T47D (cell line): Measurements from ENCODE around the gene SPEF2.
A peak's percentile ranks its signal among the peaks of the same experiment; 100 is the strongest.

Experiments
- DNase-seq, 2 experiments: peaks; one replicate each; pipeline versions ENCODE4 v3.0.0 to v3.0.0-alpha.2; 2011 to 2012; ENCODE audit warnings: low read depth in 1 of 2, low spot score in 1 of 2
- JUND ChIP-seq: IDR thresholded peaks from 2 replicates; pipeline ENCODE4 v1.6.1; 2012; ENCODE audit warnings: low read depth
- in situ Hi-C: cut with HindIII; loops from 2 replicates; pipeline ENCODE4 v1.10.0; 2016; ENCODE audit warnings: low sequenced_read_pairs, low pct_unique_long_range_greater_than_20kb

The SPEF2 gene, protein sequence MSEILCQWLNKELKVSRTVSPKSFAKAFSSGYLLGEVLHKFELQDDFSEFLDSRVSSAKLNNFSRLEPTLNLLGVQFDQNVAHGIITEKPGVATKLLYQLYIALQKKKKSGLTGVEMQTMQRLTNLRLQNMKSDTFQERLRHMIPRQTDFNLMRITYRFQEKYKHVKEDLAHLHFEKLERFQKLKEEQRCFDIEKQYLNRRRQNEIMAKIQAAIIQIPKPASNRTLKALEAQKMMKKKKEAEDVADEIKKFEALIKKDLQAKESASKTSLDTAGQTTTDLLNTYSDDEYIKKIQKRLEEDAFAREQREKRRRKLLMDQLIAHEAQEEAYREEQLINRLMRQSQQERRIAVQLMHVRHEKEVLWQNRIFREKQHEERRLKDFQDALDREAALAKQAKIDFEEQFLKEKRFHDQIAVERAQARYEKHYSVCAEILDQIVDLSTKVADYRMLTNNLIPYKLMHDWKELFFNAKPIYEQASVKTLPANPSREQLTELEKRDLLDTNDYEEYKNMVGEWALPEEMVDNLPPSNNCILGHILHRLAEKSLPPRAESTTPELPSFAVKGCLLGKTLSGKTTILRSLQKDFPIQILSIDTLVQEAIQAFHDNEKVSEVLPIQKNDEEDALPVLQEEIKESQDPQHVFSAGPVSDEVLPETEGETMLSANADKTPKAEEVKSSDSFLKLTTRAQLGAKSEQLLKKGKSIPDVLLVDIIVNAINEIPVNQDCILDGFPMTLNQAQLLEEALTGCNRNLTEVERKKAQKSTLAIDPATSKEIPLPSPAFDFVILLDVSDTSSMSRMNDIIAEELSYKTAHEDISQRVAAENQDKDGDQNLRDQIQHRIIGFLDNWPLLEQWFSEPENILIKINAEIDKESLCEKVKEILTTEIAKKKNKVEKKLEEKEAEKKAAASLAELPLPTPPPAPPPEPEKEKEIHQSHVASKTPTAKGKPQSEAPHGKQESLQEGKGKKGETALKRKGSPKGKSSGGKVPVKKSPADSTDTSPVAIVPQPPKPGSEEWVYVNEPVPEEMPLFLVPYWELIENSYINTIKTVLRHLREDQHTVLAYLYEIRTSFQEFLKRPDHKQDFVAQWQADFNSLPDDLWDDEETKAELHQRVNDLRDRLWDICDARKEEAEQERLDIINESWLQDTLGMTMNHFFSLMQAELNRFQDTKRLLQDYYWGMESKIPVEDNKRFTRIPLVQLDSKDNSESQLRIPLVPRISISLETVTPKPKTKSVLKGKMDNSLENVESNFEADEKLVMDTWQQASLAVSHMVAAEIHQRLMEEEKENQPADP (N-terminal part only)

DNA sequence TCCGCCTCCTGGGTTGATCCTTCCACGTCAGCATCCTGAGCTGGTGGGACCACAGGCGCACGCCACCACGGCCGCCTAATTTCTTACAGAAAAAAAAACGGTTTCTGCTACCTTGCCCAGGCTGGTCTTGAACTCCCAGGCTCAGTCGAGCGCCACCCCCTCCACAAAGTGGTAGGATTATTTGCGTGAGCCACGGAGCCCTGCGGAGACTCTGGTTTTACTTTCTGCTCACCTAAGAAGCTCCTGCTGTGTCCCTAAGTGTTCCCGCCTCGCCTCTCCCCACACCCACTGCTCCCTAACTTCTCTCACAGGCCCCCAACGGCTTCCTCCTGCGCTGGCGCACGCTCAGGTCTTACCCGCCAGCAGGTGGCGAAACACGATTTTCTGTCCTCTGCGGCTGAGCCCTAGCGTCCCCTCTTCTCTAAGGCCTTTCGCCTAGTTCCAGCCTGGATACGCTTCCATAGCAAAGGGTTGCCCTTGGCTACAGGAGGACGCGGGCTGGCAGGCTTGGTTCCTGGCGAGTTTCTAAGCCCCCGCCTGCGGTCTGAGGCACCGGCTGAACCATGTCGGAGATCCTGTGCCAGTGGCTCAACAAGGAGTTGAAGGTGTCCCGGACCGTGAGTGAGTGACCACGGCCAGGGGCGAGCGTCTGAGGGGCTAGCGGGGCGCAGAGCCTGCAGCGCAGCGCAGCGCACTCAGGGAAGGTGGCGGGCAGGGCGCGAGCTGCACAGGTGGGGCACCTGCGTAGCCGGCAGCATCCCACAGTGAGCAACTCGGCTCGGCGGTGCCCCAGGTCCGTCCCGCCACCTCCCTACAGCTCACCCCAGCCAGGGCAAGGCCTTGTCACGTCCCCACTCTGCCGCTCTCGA is at the start of gene SPEF2:
SPEF2 (plus strand) TSS at position 429 of the 869 bp plus-strand sequence; CDS start at position 564, 135 bp downstream.
- peak; percentile 86 to 95 for DNase-seq
- TF ChIP-seq JUND, result no peak
- in situ Hi-C loops, result no loop called here

DNA sequence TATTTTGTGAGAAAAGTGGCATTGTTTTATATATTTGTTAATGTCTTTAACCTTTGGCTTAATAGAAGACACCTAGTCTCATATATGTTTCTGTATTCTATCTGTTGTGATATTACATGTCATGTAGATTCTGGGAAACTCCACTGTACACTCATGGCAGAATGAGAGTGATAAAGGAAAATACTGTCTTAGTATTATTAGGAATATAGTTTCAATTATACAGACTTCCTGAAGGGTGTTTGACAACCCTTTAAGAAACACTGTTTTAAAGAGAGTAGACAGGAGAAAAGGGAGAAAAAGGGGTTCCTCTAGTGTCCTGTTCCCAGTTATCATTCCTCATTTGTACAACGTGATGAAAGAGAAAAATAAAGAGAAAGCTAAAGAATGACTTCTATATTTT is 42.1 kb upstream of the SPEF2 start:
- TF ChIP-seq JUND, result no peak
- DNase-seq, result no peak
- in situ Hi-C loops, result no loop called here

DNA sequence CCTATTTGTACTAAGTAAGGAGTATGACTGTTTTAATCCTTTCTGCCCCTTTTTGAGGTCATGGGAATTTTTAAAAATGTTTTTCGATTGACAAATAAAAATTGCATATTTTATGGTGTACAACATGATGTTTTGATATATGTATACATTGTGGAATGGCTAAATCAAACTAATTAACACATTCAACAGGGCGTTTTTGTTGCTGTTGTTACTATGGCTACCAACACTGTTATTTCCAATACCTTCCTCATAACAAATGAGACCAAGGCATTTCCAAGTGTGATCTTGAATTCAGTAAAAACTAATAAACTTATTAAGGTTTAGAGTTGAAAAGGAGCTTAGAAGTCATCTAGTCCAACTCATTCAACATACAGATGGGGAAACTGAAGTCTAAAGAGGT is 30.2 kb upstream of the SPEF2 start:
- no peak for DNase-seq
- in situ Hi-C loops, result no loop called here

DNA sequence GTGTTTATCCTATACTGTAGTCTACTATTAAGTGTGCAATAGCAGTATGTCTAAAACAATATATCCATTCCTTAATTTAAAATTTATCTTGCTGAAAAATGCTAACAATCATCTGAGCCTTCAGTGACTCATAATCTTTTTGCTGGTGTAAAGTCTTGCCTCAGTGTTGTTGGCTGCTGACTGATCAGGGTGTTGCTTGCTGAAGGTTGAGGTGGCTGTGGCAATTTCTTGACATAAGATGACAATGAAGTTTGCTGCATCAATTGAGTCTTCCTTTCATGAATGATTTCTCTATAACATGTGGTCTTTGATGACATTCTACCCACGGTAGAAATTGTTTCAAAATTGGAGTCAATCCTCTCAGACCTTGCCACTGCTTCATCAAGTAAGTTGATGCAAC is 24.3 kb upstream of the SPEF2 start:
- TF ChIP-seq JUND, result no peak
- DNase-seq, result no peak
- in situ Hi-C loops, result no loop called here

More for the DNA sequence above, 30.2 kb upstream of the SPEF2 start:
- no peak for TF ChIP-seq JUND

DNA sequence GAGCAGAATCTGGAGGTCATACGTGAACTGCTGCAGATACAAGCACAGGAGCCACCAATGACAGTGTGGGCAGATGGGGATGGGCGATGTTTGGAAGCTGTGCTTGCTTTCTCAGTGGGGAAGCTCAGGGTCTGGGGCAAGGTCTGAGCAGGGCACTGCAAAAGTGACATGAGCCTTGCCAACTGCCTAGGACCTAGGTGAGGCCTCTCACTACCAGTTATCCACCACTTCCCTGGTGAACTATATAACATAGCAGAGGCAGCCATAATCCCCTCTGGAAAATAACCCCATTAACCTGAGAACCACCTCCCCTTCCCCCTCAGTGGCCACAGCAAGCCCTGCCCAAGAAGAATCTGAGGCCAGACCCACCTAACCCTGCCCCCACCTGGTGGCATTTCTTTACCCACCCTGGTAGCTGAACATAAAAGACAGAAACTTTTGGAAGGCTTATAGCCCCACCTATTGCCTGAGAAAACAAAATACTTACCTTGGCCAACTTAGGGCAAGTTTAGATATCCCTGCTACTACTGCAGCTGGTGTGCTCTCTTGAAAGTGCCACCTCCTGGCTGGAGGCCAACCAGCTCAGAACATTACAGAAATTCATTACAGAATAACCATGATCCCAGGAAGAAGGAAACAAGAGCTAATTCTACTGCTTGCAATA is 18.8 kb upstream of the SPEF2 start:
- TF ChIP-seq JUND, result no peak
- in situ Hi-C loops, result no loop called here
- peak in 1 of 2 experiments; percentile 80 for DNase-seq

DNA sequence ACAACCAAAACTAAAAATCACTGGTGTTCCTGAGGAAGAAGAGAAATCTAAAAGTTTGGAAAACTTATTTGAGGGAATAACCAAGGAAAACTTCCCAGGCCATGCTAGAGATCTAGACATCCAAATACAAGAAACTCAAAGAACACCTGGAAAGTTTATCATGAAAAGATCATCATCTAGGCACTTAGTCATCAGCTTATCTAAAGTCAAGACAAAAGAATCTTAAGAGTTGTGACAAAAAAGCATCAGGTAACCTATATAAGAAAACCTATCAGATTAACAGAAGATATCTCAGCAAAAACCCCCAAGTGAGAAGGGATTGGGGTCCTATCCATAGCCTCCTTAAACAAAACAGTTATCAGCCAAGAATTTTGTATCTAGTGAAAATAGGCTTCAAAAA is 17.1 kb upstream of the SPEF2 start:
- DNase-seq, result no peak
- TF ChIP-seq JUND, result no peak
- in situ Hi-C loops, result no loop called here

DNA sequence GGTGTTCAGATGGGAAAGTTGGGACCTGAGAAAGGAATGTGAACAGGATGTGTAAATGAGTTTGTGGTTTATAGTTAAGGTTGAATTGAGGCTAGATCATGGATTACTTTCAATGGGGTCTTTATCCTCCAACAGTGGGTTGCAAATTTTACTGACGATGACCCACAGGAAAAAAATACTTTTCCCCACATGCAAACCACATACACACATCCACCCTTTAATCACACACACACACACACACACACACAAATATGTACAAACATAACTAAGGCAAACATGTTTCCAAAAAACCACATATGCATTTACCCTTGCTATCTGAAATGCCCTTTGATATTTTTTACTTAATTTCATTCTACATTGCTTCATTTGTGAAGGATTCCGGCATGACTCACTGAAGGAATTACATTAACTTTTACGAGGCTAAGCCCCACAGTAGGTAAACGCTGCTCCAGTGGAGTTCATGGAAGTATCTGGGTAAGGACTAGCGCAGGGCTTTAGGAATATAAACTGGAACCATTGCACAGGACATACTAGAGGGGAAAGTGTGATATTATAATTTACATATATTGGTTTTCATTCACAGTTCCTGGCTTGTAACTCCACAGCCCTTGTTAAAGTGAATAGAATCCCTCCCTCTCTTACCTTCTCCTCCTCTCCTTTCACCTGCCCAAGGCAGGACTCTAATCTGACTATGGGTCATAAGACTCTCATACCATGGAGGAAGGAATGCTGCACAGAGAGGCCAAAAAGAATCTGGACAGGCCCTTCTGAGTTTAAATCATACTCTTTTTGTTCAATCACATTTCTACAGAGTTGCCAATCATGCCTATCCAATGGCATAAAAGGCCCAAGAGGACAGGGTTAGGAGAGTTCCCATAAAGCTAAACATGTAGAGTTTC is 8.5 kb upstream of the SPEF2 start:
- TF ChIP-seq JUND, result no peak
- peak in 1 of 2 experiments; percentile 59 for DNase-seq
- in situ Hi-C loops, result no loop called here

DNA sequence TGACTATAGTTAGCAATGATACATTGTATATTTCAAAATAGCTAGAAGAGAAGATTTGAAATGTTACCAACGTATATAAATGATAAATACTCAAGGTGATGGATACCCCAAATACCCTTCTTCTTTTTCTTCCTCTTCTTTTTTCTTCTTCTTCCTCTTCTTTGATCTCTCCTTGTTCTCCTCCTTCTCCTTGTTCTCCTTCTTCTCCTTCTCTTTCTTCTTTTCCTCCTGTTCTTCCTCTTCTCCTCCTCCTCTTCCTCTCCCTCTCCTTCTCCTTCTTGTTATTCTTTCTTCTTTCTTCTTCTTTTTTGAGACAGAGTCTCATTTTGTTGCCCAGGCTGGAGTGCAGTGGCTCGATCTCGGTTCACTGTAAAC is 616 bp upstream of the SPEF2 start:
- DNase-seq, result no peak
- TF ChIP-seq JUND, result no peak
- in situ Hi-C loops, result no loop called here

DNA sequence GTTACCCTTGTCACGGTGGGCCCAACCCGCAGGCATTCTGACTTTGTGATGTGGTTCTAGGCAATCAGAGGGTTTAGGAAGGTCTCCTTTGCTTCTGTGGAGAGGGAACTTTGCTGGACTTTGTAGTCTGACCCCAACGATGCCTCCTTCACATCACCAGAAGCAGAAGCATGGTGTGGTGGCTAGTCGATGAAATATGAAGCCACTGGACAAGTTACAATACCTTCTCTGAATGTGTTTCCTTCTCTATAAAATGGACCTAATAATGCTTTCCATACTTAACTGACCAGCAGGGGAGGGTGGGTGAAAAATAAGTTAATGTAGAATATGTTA is 607 bp downstream of the SPEF2 start:
- no peak for DNase-seq
- in situ Hi-C loops, result no loop called here
- no peak for TF ChIP-seq JUND

DNA sequence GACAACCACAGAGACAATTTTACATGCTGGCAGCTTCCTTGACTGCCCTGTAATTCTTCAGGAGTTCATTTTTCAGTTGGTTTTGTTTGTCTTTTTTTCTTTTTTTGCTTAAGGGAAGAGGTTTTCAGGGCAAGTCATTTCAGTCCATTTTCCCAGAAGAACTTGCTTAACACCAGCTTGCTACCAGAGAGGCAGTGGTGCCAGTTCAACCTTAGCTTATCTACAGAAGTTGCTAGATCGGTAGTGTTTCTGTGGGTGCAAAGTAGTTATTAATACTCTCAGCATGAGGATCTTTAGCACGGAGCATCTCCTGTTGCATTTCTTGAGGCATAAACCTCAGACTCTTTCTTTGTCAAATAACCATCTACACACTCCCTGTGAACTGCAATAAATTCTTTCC is 1.1 kb downstream of the SPEF2 start:
- TF ChIP-seq JUND, result no peak
- DNase-seq, result no peak
- in situ Hi-C loops, result no loop called here
